Breast epithelium (tissue), 3 donors: ENCODE measurements around the gene MREG.
A peak's percentile ranks its signal among the peaks of the same experiment; 100 is the strongest.

Experiments
- CTCF ChIP-seq, 3 donors: fragments of 450-650 bp; IDR thresholded peaks; one replicate each; pipeline ENCODE4 v1.5.1; 2016 to 2017; ENCODE audit warnings: antibody characterized with exemption in 3 of 3, mild to moderate bottlenecking in 3 of 3, moderate library complexity in 3 of 3
- POLR2AphosphoS5 ChIP-seq, 3 donors: sonication (generic); formaldehyde crosslinking; IDR thresholded peaks; one replicate each; pipeline ENCODE4 v1.6.1; 2017; ENCODE audit warnings: antibody characterized with exemption in 3 of 3

- TF ChIP-seq CTCF (IDR thresholded peaks at IDR 0.05) (no peak), POLR2AphosphoS5 (IDR thresholded peaks at IDR 0.05) (peak in 1 of 3 donors; percentile 55)
Observed at GRCh38 chr2:215900203-215900611, 113.1 kb downstream of the MREG start.
